GM18861 (cell line): ENCODE results near the gene NDUFB5.
A peak's percentile ranks its signal among the peaks of the same experiment; 100 is the strongest.
"Not testable (repeated sequence)": the region's sequence is repeated elsewhere in the genome, so short reads cannot be mapped to it uniquely, and the experiment has no call there.

Experiments
- ATAC-seq: cut with Tn5 transposase; IDR thresholded peaks from one replicate; pipeline ENCODE4 v1.9.1; 2021; ENCODE audit not compliant: unreplicated experiment

The NDUFB5 gene

GRCh38 chr3:179630753-179631451 lies 26.3 kb downstream of the NDUFB5 start:
- no peak for ATAC-seq

GRCh38 chr3:179640469-179640868 lies 35.9 kb downstream of the NDUFB5 start:
- no peak for ATAC-seq

- ATAC-seq = no peak
Observed at GRCh38 chr3:179642871-179643270, 38.3 kb downstream of the NDUFB5 start.

GRCh38 chr3:179643837-179644236 lies 39.2 kb downstream of the NDUFB5 start:
- ATAC-seq = not testable (repeated sequence)

- ATAC-seq = no peak
Observed at GRCh38 chr3:179646177-179646576, 41.6 kb downstream of the NDUFB5 start.

GRCh38 chr3:179651687-179652446 lies 47.3 kb downstream of the NDUFB5 start:
- no peak for ATAC-seq

- peak; percentile 66 for ATAC-seq
Observed at GRCh38 chr3:179652447-179653095, 48.0 kb downstream of the NDUFB5 start, which contains the start of gene USP13. USP13 (plus strand) TSS chr3:179653040; CDS start chr3:179653226, 186 bp downstream.

- peak; percentile 37 for ATAC-seq
Observed at GRCh38 chr3:179653096-179653797, 48.7 kb downstream of the NDUFB5 start.

- ATAC-seq = no peak
Observed at GRCh38 chr3:179655236-179655635, 50.6 kb downstream of the NDUFB5 start.

GRCh38 chr3:179658606-179659005 lies 54.0 kb downstream of the NDUFB5 start:
- ATAC-seq = no peak

GRCh38 chr3:179660872-179661271 lies 56.3 kb downstream of the NDUFB5 start:
- ATAC-seq = no peak

GRCh38 chr3:179661777-179662176 lies 57.2 kb downstream of the NDUFB5 start:
- ATAC-seq = no peak

GRCh38 chr3:179663093-179663492 lies 58.5 kb downstream of the NDUFB5 start:
- no peak for ATAC-seq

GRCh38 chr3:179666030-179666429 lies 61.4 kb downstream of the NDUFB5 start:
- no peak for ATAC-seq

GRCh38 chr3:179666436-179667035 lies 61.9 kb downstream of the NDUFB5 start:
- no peak for ATAC-seq

- no peak for ATAC-seq
Observed at GRCh38 chr3:179668429-179668828, 63.8 kb downstream of the NDUFB5 start.

GRCh38 chr3:179670311-179670710 lies 65.7 kb downstream of the NDUFB5 start:
- no peak for ATAC-seq

- ATAC-seq = no peak
Observed at GRCh38 chr3:179671309-179671708, 66.7 kb downstream of the NDUFB5 start.

GRCh38 chr3:179671747-179672242 lies 67.2 kb downstream of the NDUFB5 start:
- no peak for ATAC-seq

- no peak for ATAC-seq
Observed at GRCh38 chr3:179672918-179673317, 68.3 kb downstream of the NDUFB5 start.

- ATAC-seq = no peak
Observed at GRCh38 chr3:179673523-179673922, 68.9 kb downstream of the NDUFB5 start.
